ENCODE results near the gene CDC14B. TPM values are rescaled to one million over a fixed set of nuclear protein-coding genes. Genes with fewer than 3 reads are reported as not detected.

Gene CDC14B
- total and polyA plus RNA-seq, 2 of the 4 experiments (the other 2 are of a cell fraction) = 9.7 to 26.3 TPM

GRCh38 chr9:96498796-96499195 is 120.8 kb downstream of the CDC14B start:
- no peak overlapping the region for H3K18ac ChIP-seq (ENCODE audit: low read depth, low read length)
- no peak overlapping the region for H3K14ac ChIP-seq (replicated peaks; ENCODE audit: low read depth, low read length)
- in situ Hi-C loops (cut with MboI; ENCODE audit: low sequenced_read_pairs) (no loop called here), dilution Hi-C loops (cut with HindIII; ENCODE audit: low sequenced_read_pairs, unreplicated experiment) (no loop called here), intact Hi-C loops (cut with micrococcal nuclease) (loop anchor here (5.0 kb wide), 1 partner anchor 46 kb away; the partner anchor contains the start of gene HABP4)
- TF ChIP-seq, protein P1, sequence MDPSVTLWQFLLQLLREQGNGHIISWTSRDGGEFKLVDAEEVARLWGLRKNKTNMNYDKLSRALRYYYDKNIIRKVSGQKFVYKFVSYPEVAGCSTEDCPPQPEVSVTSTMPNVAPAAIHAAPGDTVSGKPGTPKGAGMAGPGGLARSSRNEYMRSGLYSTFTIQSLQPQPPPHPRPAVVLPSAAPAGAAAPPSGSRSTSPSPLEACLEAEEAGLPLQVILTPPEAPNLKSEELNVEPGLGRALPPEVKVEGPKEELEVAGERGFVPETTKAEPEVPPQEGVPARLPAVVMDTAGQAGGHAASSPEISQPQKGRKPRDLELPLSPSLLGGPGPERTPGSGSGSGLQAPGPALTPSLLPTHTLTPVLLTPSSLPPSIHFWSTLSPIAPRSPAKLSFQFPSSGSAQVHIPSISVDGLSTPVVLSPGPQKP (IDR thresholded peaks at IDR 0.05; ENCODE audit: borderline replicate concordance, low read depth, low read length) = no peak
- TF ChIP-seq MAZ (IDR thresholded peaks at IDR 0.05; ENCODE audit: borderline replicate concordance, low read depth, low read length) (no peak), FOS (IDR thresholded peaks at IDR 0.05; ENCODE audit: low read depth, low read length) (no peak), SMC3 (IDR thresholded peaks at IDR 0.05; ENCODE audit: low read depth, low read length) (no peak)
- H2AK9ac ChIP-seq (replicated peaks; ENCODE audit: low read depth, low read length, poor library complexity) = no peak overlapping the region
- H3K79me1 ChIP-seq (ENCODE audit: low read depth in 1 of 2, low read length in 2 of 2) = 0 out of 4 replicates have a peak, but pooled peaks cover 0 to 3% of the 10 kb centered on the region in 2 experiments
- ATAC-seq (ENCODE audit: low read depth) = no peak
- DNase-seq = no peak
- H3K4me3 ChIP-seq (ENCODE audit: insufficient read depth, low read depth, low read length) = no peak overlapping the region
- H3K9me3 ChIP-seq (ENCODE audit: control insufficient read depth, insufficient read depth, low read length) = no peaks in the 10 kb centered on the region
- no peak overlapping the region for H2AK5ac ChIP-seq (ENCODE audit: low read depth, low read length)
- no peak overlapping the region for H3K9ac ChIP-seq (ENCODE audit: low read depth, low read length)
- H3K36me3 ChIP-seq (ENCODE audit: control insufficient read depth, insufficient read depth, low read length) = no peaks in the 10 kb centered on the region; the same call in 1 of the 2 replicates
- no peak overlapping the region for H2BK5ac ChIP-seq (ENCODE audit: low read depth, low read length, poor library complexity, severe bottlenecking)
- H2BK15ac ChIP-seq (ENCODE audit: low read depth, low read length) = no peak overlapping the region
- no peak overlapping the region for H2BK120ac ChIP-seq (ENCODE audit: low read depth, low read length)
- H4K8ac ChIP-seq (ENCODE audit: low read depth in 2 of 2, low read length in 2 of 2) = no peak overlapping the region
- no peak overlapping the region for H4K91ac ChIP-seq (ENCODE audit: insufficient read depth, low read depth, low read length)
- H3K9me1 ChIP-seq (ENCODE audit: insufficient read depth, low read length) = peaks cover 12% of the 10 kb centered on the region; the same call in 1 of the 2 replicates
- no peak overlapping the region for H3K4ac ChIP-seq (ENCODE audit: low read depth, low read length)
- no peak overlapping the region for H2BK20ac ChIP-seq (ENCODE audit: low read depth, low read length)
- no peak overlapping the region for H3K23ac ChIP-seq (ENCODE audit: low read depth, low read length)
- POLR2A ChIA-PET (ENCODE audit: unreplicated experiment) = no interaction called here
- CTCF ChIA-PET = no interaction called here
- no peak overlapping the region for H2AFZ ChIP-seq (replicated peaks; ENCODE audit: low read length, poor library complexity)
- no TSS peak for BruUV-seq (replicated peaks)
- 100% methylated on average over 1 of the region's 7 CpGs; no CpG with 5 or more reads in 1 of the 2 experiments for WGBS, 2 experiments (ENCODE audit: extremely low coverage in 2 of 2, insufficient read length in 1 of 2)
- no peaks in the 10 kb centered on the region for H3K27me3 ChIP-seq (ENCODE audit: control insufficient read depth, insufficient read depth, low read length)
- H3K56ac ChIP-seq (ENCODE audit: extremely low read depth, insufficient read depth, low read length) = no peak overlapping the region
- no peak overlapping the region for H3K27ac ChIP-seq (ENCODE audit: insufficient read depth, low read length)
- peaks cover 19% of the 10 kb centered on the region for H3K4me1 ChIP-seq (ENCODE audit: control insufficient read depth, insufficient read depth, low read length)
- no peaks in the 10 kb centered on the region for H4K20me1 ChIP-seq (ENCODE audit: insufficient read depth, low read length)
- no peak overlapping the region for H3K4me2 ChIP-seq (ENCODE audit: low read depth, low read length)
- H4K5ac ChIP-seq (ENCODE audit: low read depth, low read length) = no peak overlapping the region

Measured in IMR-90 (cell line).